ENCODE measurements around the gene SORCS3. TPM values are rescaled to one million over a fixed set of nuclear protein-coding genes. Genes with fewer than 3 reads are reported as not detected.

The SORCS3 gene
- total RNA-seq, 2 experiments from 2014 or later = not detected

GRCh38 chr10:104642658-104643302 lies 1.7 kb downstream of the SORCS3 start:
- POLR2A ChIA-PET = no interaction called here
- CTCF ChIA-PET = no interaction called here

- CTCF ChIA-PET = no interaction called here
- POLR2A ChIA-PET = no interaction called here
These were observed 2.2 kb downstream of the SORCS3 start for GRCh38 chr10:104643303-104643663.

- ChIA-PET CTCF (no interaction called here), POLR2A (no interaction called here)
These were observed 5.1 kb downstream of the SORCS3 start for GRCh38 chr10:104646146-104646545.

GRCh38 chr10:104648421-104648820 lies 7.3 kb downstream of the SORCS3 start:
- POLR2A ChIA-PET = no interaction called here
- CTCF ChIA-PET = no interaction called here

GRCh38 chr10:104650072-104650471 lies 9.0 kb downstream of the SORCS3 start:
- POLR2A ChIA-PET = no interaction called here
- CTCF ChIA-PET = no interaction called here

- CTCF ChIA-PET = no interaction called here
- POLR2A ChIA-PET = no interaction called here
These were observed 9.7 kb downstream of the SORCS3 start for GRCh38 chr10:104650635-104651331.

GRCh38 chr10:104657036-104657435 lies 15.9 kb downstream of the SORCS3 start:
- CTCF ChIA-PET = no interaction called here

GRCh38 chr10:104657457-104657856 lies 16.4 kb downstream of the SORCS3 start:
- POLR2A ChIA-PET = no interaction called here
- CTCF ChIA-PET = no interaction called here

More at GRCh38 chr10:104657036-104657435, 15.9 kb downstream of the SORCS3 start:
- POLR2A ChIA-PET = no interaction called here

GRCh38 chr10:104658067-104658466 lies 17.0 kb downstream of the SORCS3 start:
- CTCF ChIA-PET = no interaction called here
- POLR2A ChIA-PET = no interaction called here

GRCh38 chr10:104659809-104660208 lies 18.7 kb downstream of the SORCS3 start:
- ChIA-PET CTCF (no interaction called here), POLR2A (no interaction called here)

- ChIA-PET CTCF (no interaction called here), POLR2A (no interaction called here)
These were observed 22.0 kb downstream of the SORCS3 start for GRCh38 chr10:104663076-104663475.

GRCh38 chr10:104663563-104663962 lies 22.5 kb downstream of the SORCS3 start:
- ChIA-PET CTCF (no interaction called here), POLR2A (no interaction called here)

- ChIA-PET POLR2A (no interaction called here), CTCF (no interaction called here)
These were observed 23.1 kb downstream of the SORCS3 start for GRCh38 chr10:104664205-104664604.

GRCh38 chr10:104665174-104665573 lies 24.1 kb downstream of the SORCS3 start:
- ChIA-PET CTCF (no interaction called here), POLR2A (no interaction called here)

GRCh38 chr10:104666106-104666505 lies 25.0 kb downstream of the SORCS3 start:
- POLR2A ChIA-PET = no interaction called here
- CTCF ChIA-PET = no interaction called here

GRCh38 chr10:104676874-104677273 lies 35.8 kb downstream of the SORCS3 start:
- ChIA-PET CTCF (no interaction called here), POLR2A (no interaction called here)

- POLR2A ChIA-PET = no interaction called here
- CTCF ChIA-PET = no interaction called here
These were observed 37.6 kb downstream of the SORCS3 start for GRCh38 chr10:104678658-104679057.

- ChIA-PET POLR2A (no interaction called here), CTCF (no interaction called here)
These were observed 39.6 kb downstream of the SORCS3 start for GRCh38 chr10:104680467-104681401.

- CTCF ChIA-PET = no interaction called here
- POLR2A ChIA-PET = no interaction called here
These were observed 40.4 kb downstream of the SORCS3 start for GRCh38 chr10:104681485-104681884.

GRCh38 chr10:104683567-104683966 lies 42.5 kb downstream of the SORCS3 start:
- ChIA-PET CTCF (no interaction called here), POLR2A (no interaction called here)

GRCh38 chr10:104686829-104687228 lies 45.7 kb downstream of the SORCS3 start:
- ChIA-PET POLR2A (no interaction called here), CTCF (no interaction called here)

Measured in activated CD8-positive, alpha-beta memory T cell treated with anti-CD3 and anti-CD28 coated beads for 36 hours (primary cell).